Calu3 (cell line): Measurements from ENCODE around the gene CEMIP2. TPM values are rescaled to one million over a fixed set of nuclear protein-coding genes. Genes with fewer than 3 reads are reported as not detected.
A peak's percentile ranks its signal among the peaks of the same experiment; 100 is the strongest.

ENCODE experiments used
- BruUV-seq: library from RNA; stranded (reverse); fragments of 400-500 nt; replicated peaks from 2 replicates; lab custom pipeline; 2021; lab: Mats Ljungman, UMichigan
- CTCF ChIA-PET: fragments of 300-600 bp; sonication (Branson Sonifier 250); formaldehyde crosslinking; loops from one replicate; lab custom pipeline; 2022; ENCODE audit warnings: antibody characterized with exemption; lab: Charles Lee
- DNase-seq: peaks from one replicate; pipeline ENCODE4 v3.0.0; 2022
- H3K27ac Mint-ChIP-seq: one replicate; pipeline ENCODE4 v1.8.0; 2022; ENCODE audit warnings: mixed read lengths; ENCODE audit not compliant: unreplicated experiment
- H3K27me3 Mint-ChIP-seq: one replicate; pipeline ENCODE4 v1.8.0; 2022; ENCODE audit warnings: mixed read lengths; ENCODE audit not compliant: unreplicated experiment
- H3K36me3 Mint-ChIP-seq: one replicate; pipeline ENCODE4 v1.8.0; 2022; ENCODE audit warnings: mild to moderate bottlenecking, moderate library complexity, mixed read lengths; ENCODE audit not compliant: insufficient read depth, unreplicated experiment
- H3K4me1 Mint-ChIP-seq: one replicate; pipeline ENCODE4 v1.8.0; 2022; ENCODE audit warnings: mild to moderate bottlenecking, low read depth, mixed read lengths; ENCODE audit not compliant: unreplicated experiment
- H3K4me3 Mint-ChIP-seq: one replicate; pipeline ENCODE4 v1.8.0; 2022; ENCODE audit warnings: mild to moderate bottlenecking, low read depth, moderate library complexity, mixed read lengths; ENCODE audit not compliant: unreplicated experiment
- H3K9me3 Mint-ChIP-seq: one replicate; pipeline ENCODE4 v1.8.0; 2022; ENCODE audit warnings: low read depth, mixed read lengths; ENCODE audit not compliant: unreplicated experiment
- intact Hi-C: fragments of 100-400 bp; cut with micrococcal nuclease; formaldehyde crosslinking; loops from one replicate; pipeline ENCODE4 v1.10.0; 2022; ENCODE audit not compliant: unreplicated experiment
- total RNA-seq: library from RNA; stranded (reverse); gene quantifications from 2 replicates; pipeline ENCODE4 v1.2.3, GENCODE V29; 2022
- TF ChIP-seq, protein P1 (sequence below): fragments of 200-600 bp; IDR thresholded peaks from one replicate; pipeline ENCODE4 v1.8.0; 2022; ENCODE audit warnings: antibody characterized with exemption; ENCODE audit not compliant: unreplicated experiment

Gene CEMIP2
- total RNA-seq, 1 experiment from 2014 or later = 122 TPM

GRCh38 chr9:71755869-71756268, 12.4 kb downstream of the CEMIP2 start:
- no TSS peak for BruUV-seq
- H3K4me1 Mint-ChIP-seq = peaks cover 54% of the 10 kb centered on the region
- intact Hi-C loops = no loop called here

DNA sequence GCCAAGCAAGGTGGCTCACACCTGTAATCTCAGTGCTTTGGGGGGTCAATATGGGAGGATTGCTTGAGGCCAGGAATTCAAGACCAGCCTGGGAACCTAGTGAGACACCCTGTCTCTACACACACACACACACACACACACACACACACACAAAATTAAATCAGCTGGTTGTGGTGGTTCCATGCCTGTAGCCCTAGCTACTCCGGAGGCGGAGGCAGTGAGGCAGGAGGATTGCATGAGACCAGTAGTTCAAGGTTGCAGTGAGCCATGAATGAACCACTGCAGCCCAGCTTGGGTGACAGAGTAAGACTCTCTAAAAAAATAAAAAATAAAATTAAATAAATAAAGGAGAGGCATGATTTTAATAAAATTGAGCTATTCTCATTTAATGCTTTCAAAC, 13.1 kb downstream of the CEMIP2 start:
- CTCF ChIA-PET = interaction anchor here (0.7 kb wide), 1 partner anchor 14 kb away, joined by 3 read pairs; no protein-coding TSS in a partner anchor
- BruUV-seq = no TSS peak

More at GRCh38 chr9:71755869-71756268, 12.4 kb downstream of the CEMIP2 start:
- Mint-ChIP-seq H3K27me3 (no peaks in the 10 kb centered on the region), H3K9me3 (no peaks in the 10 kb centered on the region), H3K4me3 (no peak overlapping the region), H3K36me3 (peaks cover 18% of the 10 kb centered on the region), H3K27ac (no peak overlapping the region)
- CTCF ChIA-PET = no interaction called here
- DNase-seq = no peak
- TF ChIP-seq, protein P1, sequence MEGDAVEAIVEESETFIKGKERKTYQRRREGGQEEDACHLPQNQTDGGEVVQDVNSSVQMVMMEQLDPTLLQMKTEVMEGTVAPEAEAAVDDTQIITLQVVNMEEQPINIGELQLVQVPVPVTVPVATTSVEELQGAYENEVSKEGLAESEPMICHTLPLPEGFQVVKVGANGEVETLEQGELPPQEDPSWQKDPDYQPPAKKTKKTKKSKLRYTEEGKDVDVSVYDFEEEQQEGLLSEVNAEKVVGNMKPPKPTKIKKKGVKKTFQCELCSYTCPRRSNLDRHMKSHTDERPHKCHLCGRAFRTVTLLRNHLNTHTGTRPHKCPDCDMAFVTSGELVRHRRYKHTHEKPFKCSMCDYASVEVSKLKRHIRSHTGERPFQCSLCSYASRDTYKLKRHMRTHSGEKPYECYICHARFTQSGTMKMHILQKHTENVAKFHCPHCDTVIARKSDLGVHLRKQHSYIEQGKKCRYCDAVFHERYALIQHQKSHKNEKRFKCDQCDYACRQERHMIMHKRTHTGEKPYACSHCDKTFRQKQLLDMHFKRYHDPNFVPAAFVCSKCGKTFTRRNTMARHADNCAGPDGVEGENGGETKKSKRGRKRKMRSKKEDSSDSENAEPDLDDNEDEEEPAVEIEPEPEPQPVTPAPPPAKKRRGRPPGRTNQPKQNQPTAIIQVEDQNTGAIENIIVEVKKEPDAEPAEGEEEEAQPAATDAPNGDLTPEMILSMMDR = no peak

DNA sequence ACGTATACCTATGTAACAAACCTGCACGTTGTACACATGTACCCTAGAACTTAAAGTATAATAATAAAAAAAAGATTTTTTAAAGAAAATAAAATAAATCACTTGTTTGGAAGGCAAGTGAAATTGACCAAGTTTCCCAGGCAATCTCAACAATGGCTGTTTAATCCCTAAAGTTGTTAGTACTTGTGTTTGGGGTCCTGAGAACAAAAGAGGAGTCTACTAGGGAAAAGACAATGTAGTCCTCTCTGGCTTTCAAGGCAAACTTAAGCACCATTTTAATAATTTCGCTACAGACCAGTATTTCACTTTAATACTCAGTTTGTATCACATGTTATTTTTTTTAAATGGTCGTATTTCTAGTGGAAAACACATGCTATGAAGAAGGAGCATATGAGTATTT, 14.2 kb downstream of the CEMIP2 start:
- intact Hi-C loops = no loop called here
- Mint-ChIP-seq H3K27me3 (no peaks in the 10 kb centered on the region), H3K36me3 (peaks cover 30% of the 10 kb centered on the region), H3K4me1 (peaks cover 41% of the 10 kb centered on the region), H3K9me3 (no peaks in the 10 kb centered on the region), H3K4me3 (no peak overlapping the region), H3K27ac (no peak overlapping the region)
- no TSS peak for BruUV-seq
- CTCF ChIA-PET = interaction anchor here (1.1 kb wide), 1 partner anchor 9 kb away, joined by 3 read pairs; no protein-coding TSS in a partner anchor
- DNase-seq = no peak
- TF ChIP-seq, protein P1 = no peak

More for the DNA sequence above, 13.1 kb downstream of the CEMIP2 start:
- DNase-seq = no peak
- H3K36me3 Mint-ChIP-seq = peaks cover 24% of the 10 kb centered on the region
- no peak overlapping the region for H3K27ac Mint-ChIP-seq
- intact Hi-C loops = no loop called here
- H3K4me1 Mint-ChIP-seq = peaks cover 49% of the 10 kb centered on the region
- TF ChIP-seq, protein P1 = no peak
- H3K9me3 Mint-ChIP-seq = no peaks in the 10 kb centered on the region
- no peaks in the 10 kb centered on the region for H3K27me3 Mint-ChIP-seq
- H3K4me3 Mint-ChIP-seq = no peak overlapping the region

- H3K4me1 Mint-ChIP-seq = peaks cover 38% of the 10 kb centered on the region
- H3K9me3 Mint-ChIP-seq = no peaks in the 10 kb centered on the region
- intact Hi-C loops = no loop called here
- no TSS peak for BruUV-seq
- H3K27ac Mint-ChIP-seq = peak overlapping the region; percentile 60
- TF ChIP-seq, protein P1 = no peak
- peaks cover 24% of the 10 kb centered on the region for H3K36me3 Mint-ChIP-seq
- CTCF ChIA-PET = no interaction called here
- H3K4me3 Mint-ChIP-seq = peak overlapping the region; percentile 21
- no peaks in the 10 kb centered on the region for H3K27me3 Mint-ChIP-seq
- no peak for DNase-seq
These were observed 15.4 kb downstream of the CEMIP2 start for GRCh38 chr9:71752928-71753327.
